ENCODE results near the gene CCDC117.
"Not testable (repeated sequence)": the region's sequence is repeated elsewhere in the genome, so short reads cannot be mapped to it uniquely, and the experiment has no call there.

CCDC117 gene, protein sequence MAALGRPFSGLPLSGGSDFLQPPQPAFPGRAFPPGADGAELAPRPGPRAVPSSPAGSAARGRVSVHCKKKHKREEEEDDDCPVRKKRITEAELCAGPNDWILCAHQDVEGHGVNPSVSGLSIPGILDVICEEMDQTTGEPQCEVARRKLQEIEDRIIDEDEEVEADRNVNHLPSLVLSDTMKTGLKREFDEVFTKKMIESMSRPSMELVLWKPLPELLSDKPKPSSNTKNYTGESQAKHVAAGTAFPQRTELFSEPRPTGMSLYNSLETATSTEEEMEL

DNA sequence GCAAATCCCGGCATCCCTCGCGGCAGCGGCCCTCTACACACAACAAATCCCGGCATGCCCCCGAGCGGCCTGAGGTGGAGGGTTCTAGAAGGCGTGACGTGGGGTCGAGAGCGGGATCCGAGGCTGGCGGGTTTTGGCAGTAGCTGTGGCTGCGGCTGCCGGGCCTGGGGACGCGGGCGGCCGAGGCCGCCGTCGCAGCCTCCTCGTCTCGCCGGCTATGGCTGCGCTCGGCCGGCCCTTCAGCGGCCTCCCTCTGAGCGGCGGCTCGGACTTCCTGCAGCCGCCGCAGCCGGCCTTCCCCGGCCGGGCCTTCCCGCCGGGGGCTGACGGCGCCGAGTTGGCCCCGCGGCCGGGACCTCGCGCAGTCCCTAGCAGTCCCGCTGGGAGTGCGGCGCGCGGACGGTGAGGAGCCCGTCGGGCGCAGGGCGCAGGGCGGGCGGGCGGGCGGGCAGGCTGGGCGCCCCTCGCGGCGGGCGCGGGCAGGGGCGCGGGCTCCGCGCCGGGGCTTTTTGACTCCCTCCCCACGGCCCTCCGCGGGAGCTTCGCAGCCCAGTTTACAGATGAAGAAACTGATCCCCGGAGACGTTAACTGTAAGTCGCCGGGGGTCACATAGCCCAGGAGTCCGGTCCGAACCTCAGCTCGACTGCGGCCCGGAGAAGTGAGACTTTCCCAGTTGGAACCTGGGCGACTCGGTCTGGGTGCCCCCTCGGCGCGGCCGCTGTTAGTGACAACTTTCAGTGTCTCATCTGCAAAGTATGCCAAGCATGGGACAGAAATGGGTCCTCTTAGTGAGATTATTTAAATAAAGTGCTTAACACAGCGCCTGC lies at the start of gene CCDC117:
CCDC117 (plus strand) TSS at position 63 of the 828 bp plus-strand sequence; CDS start at position 218, 155 bp downstream.
- no peak for FAIRE-seq

DNA sequence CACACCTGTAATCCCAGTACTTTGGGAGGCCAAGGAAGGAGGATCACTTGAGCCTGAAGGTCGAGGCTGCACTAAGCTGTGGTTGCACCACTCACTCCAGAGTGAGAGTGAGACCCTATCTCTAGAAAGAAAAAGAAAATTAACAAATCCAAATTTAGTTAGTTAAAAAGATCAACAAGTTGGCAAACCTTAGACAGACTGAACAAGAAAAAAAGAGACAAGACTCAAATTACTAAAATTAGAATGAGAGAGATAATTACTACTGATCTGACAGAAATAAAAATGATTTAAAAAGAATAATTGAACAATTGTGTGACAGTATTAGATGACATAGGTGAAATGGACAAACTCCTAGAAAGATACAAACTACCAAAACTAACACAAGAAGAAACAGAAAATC lies 44.5 kb upstream of the CCDC117 start:
- no peak for FAIRE-seq

GRCh38 chr22:28728621-28729313 lies 43.7 kb upstream of the CCDC117 start:
- no peak for FAIRE-seq

GRCh38 chr22:28730179-28730578 lies 42.3 kb upstream of the CCDC117 start:
- no peak for FAIRE-seq

- no peak for FAIRE-seq
Observed at GRCh38 chr22:28734393-28734792, 38.1 kb upstream of the CCDC117 start.

GRCh38 chr22:28736301-28737155 lies 36.0 kb upstream of the CCDC117 start:
- no peak for FAIRE-seq

DNA sequence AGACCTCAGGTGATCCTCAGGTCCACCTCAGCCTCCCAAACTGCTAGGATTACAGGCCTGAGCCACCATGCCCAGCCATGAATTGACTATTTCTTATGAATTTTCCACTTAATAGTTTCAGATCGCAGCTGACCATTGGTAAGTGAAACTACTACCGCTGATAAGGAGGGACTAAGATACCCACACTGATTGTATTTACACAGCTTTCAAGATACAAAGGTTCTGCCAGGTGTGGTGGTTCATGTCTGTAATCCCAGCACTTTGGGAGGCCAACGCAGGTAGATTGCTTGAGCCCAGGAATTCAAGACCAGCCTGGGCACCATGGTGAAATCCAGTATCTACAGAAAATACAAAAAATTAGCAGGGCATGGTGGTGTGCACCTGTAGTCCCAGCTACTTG lies 34.8 kb upstream of the CCDC117 start:
- FAIRE-seq: no peak

- not testable (repeated sequence) for FAIRE-seq
Observed at GRCh38 chr22:28738876-28739275, 33.6 kb upstream of the CCDC117 start.

DNA sequence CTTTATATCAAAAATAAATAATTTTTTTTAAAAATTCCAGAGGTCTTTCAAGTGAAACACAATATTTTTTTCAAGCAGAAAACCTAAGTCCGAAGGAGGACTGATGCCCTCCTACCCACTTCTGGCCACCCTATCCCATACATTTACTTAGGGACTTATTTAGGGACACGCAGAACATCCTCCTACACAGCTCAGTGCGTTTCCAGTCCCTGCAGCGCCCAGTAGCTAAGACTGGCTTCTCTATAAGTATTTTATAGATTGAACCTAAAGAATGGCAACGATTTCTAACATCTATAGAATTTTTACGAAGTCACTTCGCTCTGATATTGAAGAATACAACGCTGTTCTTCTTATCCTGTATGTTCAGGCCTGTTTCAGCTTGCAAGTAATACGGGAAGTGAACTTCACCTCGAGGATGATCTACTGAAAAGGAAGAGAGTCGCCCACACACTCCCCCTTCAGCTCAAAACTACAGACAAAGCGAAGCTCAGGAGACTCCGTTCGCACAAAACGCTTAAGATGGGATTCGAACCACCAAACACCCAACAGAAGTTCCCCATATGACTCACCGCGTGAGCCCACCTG lies 31.2 kb upstream of the CCDC117 start:
- FAIRE-seq: no peak

GRCh38 chr22:28741785-28742561 lies 30.5 kb upstream of the CCDC117 start, which contains the start of the genes CHEK2 and HSCB:
Gene CHEK2, minus strand, starts transcription at chr22:28741820. Its CDS starts 7,099 bp downstream, at chr22:28734721.
Gene HSCB, plus strand, starts transcription at chr22:28742039. Its CDS starts 57 bp downstream, at chr22:28742096.
- peak; percentile 31 for FAIRE-seq

DNA sequence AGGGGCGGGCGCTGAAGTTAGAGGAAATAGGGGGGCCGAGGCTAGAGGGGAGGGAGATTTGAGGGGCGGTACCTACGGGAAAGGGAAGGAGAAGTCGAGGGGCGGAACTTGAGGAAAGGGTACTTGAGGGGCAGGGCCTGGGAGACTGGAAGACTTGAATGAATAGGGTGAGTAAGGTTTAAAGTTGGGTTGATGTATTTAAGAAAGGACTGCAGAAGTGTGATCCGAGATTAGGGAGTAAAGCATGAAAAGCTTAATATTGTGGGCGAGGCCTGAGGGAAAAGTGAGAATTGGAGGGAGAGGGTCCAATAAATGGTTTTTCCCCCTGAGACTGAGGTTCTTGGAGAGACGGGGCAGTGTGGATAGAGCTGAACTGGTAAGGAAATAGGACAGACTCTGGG lies 29.9 kb upstream of the CCDC117 start:
- no peak for FAIRE-seq

- no peak for FAIRE-seq
Observed at GRCh38 chr22:28743852-28744251, 28.6 kb upstream of the CCDC117 start.

DNA sequence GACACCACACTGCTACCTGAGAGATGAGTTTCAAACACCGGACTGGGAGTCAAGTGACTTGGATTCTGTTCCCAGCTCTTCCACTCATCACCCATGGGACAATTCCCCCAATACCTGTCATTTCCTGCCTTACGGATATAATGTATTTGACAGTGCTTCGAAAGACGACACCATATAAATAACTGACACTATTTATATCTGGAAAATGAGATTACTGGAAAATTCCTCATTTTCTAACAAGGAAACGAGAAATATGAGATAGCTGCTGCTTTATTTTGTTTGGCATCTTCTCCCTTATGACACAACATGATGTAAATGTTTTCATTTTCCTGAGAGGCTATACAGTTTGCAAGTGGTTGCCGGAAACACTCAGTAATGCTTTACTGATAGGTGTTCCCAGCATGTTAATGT lies 22.0 kb upstream of the CCDC117 start:
- FAIRE-seq: no peak

GRCh38 chr22:28754512-28754911 lies 18.0 kb upstream of the CCDC117 start:
- not testable (repeated sequence) for FAIRE-seq

DNA sequence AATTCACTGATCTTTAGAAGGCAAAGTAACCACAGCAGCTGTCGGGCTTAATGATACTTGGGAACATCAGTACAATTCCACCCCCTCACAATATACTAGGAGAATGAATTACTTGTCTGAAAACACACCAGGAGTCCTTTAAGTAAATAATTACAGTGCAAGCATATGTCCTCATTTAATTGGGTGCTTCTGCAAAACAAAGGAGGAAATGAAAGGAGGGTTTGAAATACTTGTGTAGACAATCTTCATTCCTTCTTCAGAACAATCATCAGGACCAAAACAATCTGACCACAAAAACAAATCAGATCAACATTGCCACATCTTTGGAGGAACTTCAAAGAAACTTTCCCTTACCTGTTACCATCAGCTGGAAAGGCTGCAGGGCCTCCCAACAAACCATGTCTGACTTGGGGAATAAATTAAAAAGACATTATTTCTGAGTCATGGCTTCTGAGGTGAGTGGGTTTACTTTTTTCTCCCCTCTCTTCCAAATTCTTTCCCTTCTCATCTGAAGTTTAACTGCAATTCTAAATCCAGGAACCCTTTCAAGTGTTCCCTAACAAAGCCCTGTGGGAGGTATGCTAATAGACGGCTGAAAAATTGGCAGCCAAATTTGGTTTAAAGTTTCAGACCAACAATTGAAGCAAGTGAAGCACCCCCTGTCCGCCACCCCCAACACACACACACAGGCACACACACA lies 12.5 kb upstream of the CCDC117 start:
- no peak for FAIRE-seq

- no peak for FAIRE-seq
Observed at GRCh38 chr22:28761449-28761755, 11.1 kb upstream of the CCDC117 start.

GRCh38 chr22:28762000-28762399 lies 10.5 kb upstream of the CCDC117 start:
- FAIRE-seq: not testable (repeated sequence)

DNA sequence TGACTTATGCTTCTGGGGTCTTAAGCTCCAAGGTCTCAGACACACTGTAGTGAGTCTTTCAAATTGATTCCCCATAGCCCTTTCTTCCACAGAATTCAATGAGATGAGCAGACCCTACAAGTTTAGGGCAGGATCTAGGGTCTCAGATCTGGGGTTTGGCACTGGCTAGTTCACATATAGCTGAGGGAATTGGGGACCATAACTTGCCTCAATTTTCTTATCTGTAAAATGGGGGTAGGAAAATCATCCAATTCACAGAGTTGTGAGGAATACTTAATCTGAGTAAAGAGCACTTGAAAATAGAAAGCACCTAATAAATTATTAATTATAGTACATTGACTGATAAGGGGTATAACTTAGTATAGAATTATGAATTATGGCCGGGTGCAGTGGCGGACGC lies 5.9 kb upstream of the CCDC117 start:
- FAIRE-seq: no peak

DNA sequence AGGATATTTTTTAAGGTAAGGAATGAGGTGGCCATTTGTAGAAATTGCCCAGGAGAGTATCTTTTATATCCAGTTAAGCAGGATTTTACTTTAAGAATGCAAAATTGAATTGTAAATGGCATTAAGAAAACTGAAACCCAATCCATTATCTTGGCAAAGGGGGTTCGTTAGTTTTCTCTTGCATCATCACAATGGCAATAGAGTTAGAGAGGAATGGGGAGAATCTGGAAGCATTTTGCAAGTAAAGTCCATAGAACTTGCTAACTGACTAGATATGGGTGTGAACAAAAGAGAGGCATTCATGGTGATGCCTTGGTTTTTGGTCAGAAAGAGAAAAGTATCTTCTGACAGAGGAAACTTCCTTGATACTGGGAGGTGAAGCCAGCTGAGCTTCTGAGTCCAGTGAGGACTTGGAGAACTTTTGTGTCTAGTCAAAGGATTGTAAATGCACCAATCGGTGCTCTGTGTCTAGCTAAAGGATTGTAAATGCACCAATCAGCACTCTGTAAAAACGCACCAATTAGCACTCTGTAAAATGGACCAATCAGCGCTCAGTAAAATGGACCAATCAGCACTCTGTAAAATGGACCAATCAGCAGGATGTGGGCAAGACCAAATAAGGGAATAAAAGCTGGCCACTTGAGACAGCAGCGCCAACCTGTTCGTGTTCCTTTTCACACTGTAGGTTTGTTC lies 3.6 kb upstream of the CCDC117 start:
- no peak for FAIRE-seq
